Left renal pelvis (tissue), 4 donors: ENCODE data around the gene PARVB. TPM values are rescaled to one million over a fixed set of nuclear protein-coding genes. Genes with fewer than 3 reads are reported as not detected.

Experiments used
- DNase-seq, 4 donors: peaks; one replicate each; pipeline ENCODE4 v3.0.0-alpha.2; 2013; ENCODE audit warnings: low read depth in 4 of 4, low spot score in 3 of 4
- polyA plus RNA-seq, 4 donors: library from polyadenylated mRNA; unstranded; fragments of 120-200 nt; gene quantifications; one replicate each; pipeline ENCODE4 v1.2.1, GENCODE V29; 2013; ENCODE audit not compliant: insufficient read length in 4 of 4

Gene PARVB
- polyA plus RNA-seq, 4 donors: 14.6 to 24.2 (median 20.2) TPM

DNA sequence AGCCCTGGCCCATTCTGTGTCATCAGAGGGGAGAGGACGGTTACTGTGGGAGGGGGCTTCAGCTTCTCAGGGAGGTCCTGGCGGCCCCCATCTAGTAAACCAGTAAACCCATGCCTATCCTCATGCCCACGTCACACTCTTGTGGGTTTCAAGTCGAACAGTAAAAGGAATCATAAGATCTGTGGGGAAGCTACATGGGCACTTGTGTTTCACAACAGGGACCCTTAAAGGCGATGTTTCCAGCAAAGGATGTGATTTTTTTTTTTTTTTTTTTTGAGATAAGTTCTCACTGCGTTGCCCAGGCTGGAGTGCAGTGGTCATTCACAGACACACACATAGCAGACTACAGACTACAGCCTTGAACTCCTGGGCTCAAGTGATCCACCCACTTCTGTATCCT is 147.5 kb downstream of the PARVB start:
- DNase-seq: no peak

DNA sequence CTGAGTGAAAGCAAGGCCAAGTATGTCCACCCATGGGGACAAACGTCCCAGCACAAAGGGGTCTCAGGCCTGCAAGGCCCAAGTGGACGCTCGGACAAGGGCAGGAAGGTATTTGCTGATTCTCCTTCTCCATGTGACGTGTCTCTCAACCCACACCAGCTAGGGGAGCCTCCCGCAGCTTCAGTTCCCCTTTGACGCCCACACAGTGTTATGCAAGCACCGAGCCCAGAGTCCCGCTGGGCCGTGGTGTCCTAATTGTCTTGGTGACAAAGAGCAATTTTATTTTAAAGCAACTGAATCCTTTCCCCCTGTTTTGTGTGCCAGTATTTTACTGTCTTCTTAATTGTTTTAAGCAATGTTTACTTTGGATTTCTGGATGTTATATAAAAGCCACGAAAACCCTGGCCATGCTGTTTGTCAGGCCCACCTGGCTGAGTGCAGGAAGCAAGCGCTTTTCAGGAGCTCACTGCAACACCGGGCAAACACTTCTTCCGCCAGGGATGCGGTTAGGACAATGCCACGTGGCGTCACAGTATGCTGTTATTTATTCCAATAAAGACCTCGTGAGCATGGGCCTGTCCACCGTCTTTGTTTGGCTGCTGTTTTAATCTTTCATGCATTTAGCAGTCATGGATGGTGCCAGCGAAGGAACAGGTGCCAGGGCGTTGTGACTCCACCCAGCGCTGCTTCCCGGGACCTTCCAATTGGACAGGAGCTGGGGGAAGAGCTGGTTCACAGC is 148.4 kb downstream of the PARVB start:
- no peak for DNase-seq

DNA sequence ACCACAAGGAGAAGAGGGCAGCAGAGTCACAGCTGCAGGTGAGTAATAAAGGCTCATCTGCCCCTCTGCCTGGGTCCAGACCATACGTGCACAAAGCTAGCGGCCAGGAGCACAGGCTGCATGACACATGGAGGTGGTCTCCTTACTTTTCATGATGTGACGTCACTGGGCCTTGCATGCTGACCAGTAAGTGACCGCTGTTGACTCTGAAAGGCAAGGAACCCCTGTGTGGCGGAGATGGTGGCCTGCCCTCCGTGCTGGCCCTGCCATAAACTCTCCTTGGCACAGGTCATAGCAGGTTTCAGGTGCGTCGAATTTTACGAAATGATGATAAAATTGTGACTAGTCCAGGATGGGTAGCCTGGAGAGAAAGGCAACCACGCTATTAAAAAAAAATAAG is 149.1 kb downstream of the PARVB start:
- DNase-seq: no peak

DNA sequence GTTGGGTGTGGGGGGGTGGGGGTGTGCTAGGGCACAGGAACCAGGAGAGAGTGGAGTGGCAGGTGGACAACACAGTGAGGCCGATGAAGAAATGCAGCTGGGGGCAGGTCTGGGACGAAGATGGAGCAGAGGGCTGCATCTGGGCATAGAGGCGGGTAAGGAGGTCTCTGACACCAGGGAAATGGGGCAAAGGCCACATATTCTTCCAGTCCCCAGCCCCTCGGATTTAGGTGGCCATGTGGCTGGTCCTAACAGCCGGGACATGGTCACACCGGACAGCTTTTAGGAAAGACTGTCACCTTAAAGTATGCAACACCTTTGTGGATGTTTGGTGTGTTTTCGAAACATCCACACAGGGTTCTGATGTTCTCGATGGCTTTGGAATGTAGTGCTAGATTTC is 151.6 kb downstream of the PARVB start:
- DNase-seq: no peak

DNA sequence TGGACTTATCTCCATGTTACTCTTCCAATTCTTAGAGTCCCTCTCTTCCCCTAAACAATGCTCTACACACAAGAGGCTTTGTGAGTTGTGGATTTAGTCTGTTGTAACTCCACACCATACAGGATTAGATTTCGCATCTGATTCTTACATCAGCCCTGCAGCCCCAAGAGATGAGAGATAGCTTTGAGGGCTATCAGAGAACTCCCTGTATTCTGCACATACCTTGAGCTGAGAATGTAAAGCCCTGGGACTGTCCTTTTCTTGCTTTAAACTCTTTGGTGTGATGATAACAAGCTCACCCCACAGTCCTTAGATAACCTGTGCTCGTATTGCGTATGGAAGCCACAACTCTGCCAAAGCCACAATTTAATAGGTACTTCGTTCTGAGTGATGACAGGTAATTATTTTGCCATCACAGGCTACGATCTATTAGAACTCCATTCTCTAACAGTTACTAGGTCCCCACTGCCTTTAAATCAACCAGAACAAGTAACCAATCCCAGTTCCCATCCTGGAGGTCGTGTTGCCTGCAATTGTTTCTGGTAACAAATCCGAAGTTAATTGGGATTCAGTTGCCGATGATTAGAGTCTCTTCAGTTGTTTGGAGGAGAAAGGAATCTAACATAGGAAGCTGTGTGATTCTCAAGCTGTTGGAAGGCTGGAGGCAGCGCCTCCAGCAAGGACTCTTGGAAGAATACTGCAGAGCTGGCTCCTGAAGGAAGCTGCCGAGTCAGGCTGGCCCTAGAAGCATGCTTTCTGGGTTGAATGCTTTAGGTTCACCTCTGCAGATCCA is 155.3 kb downstream of the PARVB start:
- DNase-seq: no peak

DNA sequence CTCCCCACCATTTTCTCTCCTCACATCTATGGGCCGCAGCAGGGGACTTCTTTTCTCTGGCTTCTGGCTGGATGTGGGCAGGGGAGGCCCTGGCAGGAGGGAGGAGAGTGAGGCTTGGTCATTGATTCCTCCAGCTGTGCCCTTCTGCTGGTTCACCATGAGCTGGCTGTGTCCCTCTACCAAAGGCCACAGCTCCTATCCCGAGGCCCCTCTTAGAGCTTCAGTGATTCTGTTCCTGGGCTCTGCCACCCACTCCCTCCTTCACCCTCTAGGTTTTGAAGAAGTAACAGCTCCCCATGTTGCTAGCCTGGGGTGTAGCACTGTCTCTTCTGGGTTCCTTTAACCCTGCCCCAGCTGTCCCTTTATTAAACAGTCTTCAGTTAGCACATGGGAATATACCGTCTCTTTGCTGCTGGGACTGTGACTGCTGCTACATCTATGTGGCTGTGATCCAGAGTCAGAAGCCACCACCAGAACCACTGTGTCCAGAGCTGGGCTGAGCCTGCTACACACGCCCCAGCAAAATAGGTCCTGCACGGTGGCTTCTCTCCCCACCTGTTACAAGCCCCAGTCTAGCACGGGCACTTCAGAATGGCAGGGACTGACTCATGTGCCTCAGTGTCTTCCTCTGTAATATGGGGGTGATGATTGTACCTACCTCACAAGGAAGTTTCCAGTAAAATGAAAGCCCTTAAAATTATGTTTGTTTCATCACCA is 156.0 kb downstream of the PARVB start:
- no peak for DNase-seq

DNA sequence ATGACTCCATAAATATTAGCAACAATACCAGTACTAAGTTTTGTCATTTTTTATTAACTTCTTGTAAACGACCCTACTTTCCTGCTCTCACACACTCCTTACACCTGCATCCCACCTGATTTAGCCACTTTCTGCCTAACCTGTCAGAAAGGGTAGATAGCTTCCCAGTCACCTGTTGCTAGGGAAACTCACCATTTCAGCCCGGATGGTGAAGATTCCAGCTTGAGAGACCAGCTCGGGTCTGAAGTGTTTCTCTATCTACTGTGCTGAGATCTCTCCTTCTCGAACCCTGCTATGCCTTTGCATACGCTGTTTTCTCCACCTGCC is 156.6 kb downstream of the PARVB start, which contains the start of gene PARVG:
PARVG (plus strand) TSS at position 220 of the 327 bp plus-strand sequence. CDS start 2,405 bp downstream, outside the sequence.
- DNase-seq: no peak

DNA sequence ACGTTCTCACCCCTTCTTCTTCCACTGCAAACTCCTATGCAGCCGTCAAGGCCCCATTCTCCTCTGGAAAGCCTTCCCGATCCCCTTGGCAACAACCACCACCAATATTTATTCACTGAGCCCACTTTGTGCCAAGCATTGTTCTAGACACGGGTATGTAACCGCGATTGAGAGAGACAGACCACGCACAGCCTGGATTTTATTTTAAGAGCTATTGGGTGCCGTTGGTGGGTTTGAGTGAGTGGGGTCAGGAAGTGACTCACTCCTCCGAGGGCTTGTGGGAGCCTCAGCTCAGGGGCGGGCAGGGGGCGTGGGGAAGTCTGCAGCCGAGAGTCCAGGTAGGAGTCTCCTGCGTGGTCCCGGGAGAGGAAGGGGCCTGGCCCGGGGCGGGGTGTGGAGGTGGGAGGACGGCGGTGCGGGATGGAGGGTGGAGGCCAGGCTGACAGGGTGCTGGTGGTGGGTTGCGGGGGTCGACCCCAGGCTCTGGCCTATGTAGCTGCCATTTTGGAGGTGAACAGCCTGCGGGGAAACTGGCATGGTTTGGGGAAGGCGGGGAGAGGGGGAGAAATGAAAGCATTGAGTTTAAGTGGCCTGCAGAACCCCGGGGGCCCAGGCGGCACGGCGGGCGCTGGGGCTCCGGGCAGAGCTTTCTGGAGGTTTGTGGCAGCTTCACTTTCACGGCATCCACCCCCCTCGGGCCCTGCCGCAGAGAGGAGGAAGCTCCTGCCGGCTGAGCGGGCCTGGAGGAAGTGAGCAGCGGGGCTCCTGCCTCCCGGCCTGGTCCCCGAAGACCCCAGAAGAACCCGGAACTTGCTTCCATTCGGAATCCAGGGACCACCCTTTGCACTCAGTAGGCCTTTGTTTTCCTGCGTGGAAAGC is 157.2 kb downstream of the PARVB start:
- no peak for DNase-seq

DNA sequence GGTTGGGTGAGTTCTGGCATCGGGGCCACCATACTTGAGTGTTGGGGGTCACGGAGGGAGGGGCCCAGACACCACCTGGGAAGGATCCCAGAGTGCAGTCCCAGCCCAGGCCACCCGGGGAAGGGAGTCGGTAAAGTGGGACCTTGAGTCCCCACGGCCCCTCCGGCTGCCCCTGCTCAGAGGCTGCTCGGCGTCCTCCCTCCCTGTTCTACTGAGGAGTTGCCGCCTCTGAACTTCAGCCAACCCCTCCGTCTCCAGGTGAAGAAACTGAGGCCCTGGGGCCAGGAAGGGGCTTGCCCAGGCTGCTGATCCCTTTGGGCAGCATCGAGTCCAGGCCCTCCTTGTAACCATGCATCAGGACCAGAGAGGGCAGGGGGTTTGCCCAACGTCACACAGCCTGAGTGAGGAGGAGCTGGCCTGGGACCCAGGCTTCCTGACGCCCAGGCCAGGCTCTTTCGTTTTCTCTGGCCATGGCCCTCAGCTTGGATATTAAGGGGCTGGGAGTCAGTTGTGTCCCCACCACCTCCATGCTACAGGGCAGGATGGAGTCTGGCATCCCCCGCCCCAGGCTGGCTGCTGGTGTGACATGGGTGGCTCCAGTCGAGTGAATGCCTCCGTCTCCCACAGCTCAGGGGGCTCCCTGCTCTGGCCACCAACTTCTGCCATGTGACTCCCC is 157.9 kb downstream of the PARVB start:
- no peak for DNase-seq

DNA sequence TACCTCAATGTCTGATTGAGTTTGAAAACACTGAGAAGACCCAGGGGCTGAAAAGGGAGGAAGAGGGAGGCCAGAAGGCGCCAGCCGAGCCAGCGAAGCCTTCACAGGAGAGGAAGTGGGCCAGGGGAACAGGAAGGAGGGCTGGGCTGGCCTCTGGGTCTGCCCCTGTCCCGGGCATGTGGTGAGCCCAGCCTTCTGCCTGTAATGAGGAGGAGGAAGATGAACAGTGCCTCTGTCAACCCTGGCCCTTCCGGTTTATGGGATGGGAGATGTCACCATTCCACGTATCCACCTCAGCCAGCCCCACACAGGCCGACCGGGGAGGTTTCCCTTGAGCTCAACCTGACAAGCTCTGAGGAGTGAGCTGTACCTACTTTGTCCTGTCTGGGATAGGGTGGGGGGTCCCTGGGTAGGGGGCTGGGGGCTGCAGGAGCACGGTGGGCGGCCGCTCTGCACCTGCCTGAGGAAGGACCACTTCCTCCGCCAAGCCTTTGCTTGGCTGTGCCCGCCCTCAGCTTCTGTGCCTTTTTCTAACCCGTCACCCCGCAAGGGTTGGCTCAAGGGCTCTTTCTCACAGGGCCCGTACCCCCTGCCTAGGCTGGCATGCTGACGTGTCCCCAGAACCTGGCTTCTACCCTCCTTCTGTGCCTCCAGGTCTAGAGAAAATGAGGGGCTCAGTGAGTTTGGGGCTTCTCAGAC is 158.6 kb downstream of the PARVB start:
- DNase-seq: no peak

DNA sequence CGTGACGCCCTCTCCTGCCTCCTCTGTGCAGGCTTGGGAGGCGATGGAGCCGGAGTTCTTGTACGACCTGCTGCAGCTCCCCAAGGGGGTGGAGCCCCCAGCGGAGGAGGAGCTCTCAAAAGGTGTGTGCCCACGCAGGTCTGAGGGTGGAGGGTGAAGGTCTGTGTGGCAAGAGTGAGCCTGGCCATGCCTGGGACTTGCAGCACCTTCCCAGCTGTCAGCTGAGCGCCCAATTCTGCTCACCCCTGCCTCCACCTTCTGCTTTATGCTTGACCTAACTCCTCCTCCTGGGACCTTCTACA is 159.1 kb downstream of the PARVB start:
- no peak for DNase-seq

DNA sequence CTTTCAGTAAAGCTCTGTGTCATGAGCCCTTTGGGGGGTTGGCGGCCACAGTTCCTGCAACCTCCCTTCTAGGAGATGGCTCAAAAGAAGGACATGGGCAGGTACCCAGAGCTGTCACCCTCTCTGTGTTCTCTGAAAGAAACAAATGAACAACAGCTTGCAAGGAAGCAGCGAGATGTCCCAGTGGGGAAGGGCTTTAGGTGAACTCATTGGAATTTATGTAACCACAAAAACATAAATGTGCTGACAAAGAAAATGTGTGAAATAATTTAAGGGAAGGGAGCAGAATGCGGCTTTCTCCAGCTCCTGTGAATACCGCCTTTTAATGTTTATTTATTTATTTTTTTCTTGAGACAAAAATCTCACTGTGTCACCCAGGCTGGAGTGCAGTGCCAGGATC is 159.9 kb downstream of the PARVB start:
- no peak for DNase-seq

DNA sequence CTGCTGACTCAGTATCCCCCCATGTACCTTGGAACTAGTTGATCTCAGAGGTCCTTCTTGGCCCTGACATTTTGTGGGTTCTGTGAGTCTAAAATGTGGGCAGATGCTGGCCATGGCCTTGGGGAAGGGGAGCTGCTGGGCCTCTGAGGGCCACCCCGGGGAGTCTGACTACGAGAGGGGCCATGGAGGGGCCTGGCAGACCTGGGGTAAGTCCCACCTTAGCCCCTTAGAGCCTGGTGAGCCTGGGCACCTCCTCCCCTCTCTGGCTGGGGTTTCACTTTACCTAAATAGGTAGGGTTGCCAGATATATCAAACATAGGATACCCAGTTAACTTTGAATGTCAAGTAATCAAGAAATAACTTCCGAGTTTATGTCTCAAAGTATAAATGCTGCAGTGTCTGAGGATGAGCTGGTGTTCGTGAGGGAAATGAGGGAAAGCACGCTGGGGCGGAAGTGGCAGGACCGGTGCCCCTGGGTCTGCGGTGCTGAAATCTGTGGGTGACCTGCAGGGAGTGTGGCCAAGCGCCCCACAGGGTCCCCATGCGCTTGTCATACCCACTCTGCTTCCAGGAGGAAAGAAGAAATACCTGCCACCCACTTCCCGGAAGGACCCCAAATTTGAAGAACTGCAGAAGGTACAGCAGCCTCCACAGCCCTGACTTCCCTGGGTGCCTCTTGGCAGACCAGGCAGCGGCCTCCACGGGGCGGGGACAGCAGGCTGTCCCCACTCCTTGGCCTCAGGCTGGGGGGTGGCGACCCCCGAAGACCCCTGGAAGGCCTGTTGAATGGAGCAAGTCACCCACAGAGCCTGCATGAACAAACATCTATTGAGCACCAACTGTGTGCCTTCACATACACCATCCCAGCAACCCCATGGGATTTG is 161.4 kb downstream of the PARVB start:
- no peak for DNase-seq

DNA sequence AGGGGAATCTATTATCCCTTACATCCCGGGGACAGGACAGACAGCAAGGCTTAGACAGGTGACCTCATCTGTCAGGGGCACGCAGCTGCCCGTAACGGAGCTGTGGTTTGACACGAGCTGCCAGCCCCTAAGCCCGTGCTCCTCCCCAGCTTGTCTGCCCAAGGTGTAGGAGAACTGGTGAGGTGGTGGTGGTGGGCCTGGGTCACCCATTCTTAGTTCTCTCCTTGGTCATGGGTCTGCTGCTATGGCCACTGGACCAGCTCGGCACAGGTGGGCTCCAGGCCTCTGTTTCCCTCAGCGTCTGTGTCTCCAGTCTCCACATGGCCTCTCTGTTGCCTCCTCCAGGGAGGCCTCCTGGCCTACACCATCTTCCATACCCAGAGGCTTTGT is 162.0 kb downstream of the PARVB start:
- no peak for DNase-seq

DNA sequence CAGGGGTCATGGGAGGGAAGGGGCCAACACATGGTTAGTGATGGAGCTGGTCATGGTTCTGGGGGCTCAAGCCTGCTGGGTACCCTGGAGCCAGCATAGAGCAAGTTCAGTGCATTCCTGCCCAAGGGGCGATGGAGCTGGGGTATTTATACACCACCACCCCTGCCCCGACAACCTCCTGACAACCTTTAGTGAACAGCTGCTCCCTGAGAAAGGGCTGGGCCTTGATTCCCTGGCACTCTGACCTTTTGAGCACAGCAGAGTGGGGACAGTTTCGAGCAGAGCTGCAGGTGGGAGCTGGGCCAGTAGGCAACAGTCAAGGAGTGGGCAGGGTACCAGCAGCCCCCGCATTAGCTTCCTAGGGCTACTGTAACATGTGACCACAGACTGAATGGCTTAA is 162.6 kb downstream of the PARVB start:
- no peak for DNase-seq

DNA sequence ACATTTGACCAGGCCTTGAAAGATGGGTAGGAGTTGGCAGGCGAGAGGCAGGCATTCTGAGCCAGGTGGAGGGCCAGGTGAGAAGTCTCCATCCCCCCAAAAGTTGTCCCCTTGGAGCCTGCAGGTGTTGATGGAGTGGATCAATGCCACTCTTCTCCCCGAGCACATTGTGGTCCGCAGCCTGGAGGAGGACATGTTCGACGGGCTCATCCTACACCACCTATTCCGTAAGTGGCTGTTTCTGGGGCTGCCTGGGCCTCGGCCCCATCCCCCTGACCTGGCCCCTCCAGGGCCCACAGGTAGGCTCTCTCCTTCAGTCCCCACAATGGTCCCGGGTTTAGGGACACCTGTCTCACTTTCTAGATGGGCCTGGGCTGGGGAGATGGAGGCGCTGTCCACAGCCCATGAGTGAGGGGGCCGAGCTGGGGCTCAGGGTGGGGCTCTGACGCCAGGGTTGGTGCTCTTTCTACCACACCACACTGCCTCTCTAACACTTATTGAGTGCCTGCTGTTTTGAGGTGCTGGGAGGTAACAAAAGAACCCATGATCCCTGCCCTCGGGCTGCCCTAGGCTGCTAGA is 163.6 kb downstream of the PARVB start:
- DNase-seq: no peak

DNA sequence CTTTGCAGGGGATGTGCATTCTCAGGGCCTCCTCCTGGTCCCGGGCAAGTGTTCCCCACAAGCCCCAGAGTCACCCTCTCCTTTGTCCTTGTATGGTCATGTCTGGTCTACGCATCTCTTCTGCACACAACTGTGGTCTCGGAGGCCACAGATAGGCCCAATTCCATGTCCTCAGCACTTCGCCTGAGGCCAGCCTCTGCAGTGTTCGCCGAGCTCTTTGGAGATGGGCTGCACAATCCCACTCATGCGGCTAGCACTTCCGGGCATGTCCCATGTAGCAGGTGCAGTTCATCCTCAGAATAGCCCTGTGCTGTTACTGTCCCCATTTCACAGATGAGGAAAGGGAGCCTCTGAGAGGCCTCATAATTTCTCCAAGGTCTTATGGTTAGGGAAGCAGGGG is 164.2 kb downstream of the PARVB start:
- no peak for DNase-seq

DNA sequence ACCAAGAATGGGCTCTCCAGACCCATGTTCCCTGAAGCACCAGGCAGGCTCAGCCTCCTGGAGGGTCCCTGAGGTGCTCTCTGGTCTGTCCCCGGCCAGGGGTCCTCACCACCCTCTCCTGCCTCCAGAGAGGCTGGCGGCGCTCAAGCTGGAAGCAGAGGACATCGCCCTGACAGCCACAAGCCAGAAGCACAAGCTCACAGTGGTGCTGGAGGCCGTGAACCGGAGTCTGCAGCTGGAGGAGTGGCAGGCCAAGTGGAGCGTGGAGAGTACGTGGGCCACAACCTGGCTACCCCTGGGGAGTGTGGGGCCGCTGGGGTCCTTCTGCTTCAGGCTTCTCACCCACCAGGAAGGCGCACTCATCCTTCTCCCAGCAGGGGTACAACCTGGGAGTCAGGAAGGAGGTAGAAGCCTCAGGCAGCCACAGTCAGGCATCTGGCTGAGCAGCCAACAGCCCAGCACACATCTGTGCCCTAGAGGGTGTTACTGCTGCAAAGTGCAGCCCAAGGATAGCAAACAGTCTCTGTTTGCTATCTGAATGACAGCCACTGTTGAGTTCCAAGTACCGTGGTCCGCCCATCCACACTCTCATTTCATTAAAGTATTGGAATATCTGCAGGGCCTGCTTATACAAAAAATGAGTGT is 165.0 kb downstream of the PARVB start:
- no peak for DNase-seq
